Measurements from ENCODE around the gene ZNF483.
"Not testable (repeated sequence)": the region's sequence is repeated elsewhere in the genome, so short reads cannot be mapped to it uniquely, and the experiment has no call there.

The ZNF483 gene

DNA sequence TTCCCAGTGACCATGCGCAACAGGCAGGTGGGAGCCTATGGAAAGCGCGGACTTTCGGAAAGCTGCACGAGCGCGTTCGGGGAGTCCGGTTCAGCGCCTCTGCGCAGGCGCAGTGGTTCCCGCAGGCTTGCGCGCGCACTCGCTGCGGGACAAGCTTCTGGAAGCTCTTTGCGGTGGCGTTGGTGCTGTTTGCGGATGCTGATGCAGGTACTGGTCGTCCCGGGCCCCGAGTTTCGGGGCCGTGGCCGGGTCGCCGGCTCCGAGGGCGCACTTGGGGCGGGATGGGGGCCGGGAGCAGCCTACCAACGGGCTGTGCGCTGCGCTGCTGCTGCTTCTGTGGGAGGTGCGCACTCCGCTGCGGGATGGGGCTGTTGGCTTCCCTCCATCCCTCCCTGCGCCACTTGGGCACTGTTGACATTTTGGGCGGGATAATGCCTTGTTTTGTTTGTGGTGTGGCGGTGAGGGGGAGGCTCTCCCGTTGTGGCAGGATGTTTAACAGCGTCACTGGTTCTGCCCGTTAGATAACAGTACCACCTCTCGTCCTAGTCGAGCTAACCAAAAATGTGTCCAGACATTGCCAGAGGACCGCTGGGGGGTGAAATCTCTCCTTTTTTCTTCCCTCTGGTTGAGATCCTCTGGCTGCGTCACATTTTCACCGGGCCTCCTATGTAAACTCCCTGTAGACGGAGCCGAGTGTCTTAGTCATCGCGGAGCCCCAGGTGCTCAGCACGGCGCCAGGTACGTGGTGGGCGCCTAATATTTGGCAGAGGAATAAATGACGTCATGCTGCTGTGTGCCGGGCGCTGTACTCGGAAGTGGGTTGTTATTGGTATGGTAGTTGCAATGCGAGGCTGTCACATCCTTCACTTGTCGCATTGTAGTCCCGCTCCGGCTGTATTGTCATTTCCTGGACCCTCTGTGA lies at the start of gene ZNF483:
Gene ZNF483, plus strand, starts transcription at position 124 of the 922 bp plus-strand sequence. CDS start 2,217 bp downstream, outside the sequence.
- TF ChIP-seq ZNF274 (IDR thresholded peaks at IDR 0.05; ENCODE audit: low read depth, low read length): no peak
- H3K4me3 ChIP-seq (ENCODE audit: low read length): peak within 1 kb of the TSS; percentile 50; the same call in 1 of the 2 replicates

DNA sequence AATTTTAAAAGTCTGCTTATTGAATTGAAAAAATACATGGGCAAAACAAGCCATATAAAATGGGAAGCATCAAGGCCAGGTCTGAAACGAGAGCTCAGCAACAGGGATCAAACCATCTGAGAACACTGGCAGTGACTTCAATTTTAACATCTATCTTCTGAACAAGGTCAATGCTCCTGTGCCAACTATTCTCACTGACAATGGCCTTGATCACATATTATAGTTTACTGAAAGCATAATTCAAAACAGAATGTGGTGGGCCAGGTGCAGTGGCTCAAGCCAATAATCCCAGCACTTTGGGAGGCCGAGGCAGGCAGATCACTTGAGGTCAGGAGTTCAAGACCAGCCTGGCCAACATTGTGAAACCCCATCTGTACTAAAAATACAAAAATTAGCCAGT lies 49.8 kb upstream of the ZNF483 start:
- no peak for TF ChIP-seq ZNF274 (IDR thresholded peaks at IDR 0.05; ENCODE audit: low read depth, low read length)
- no peak overlapping the region for H3K4me3 ChIP-seq (ENCODE audit: low read length)

DNA sequence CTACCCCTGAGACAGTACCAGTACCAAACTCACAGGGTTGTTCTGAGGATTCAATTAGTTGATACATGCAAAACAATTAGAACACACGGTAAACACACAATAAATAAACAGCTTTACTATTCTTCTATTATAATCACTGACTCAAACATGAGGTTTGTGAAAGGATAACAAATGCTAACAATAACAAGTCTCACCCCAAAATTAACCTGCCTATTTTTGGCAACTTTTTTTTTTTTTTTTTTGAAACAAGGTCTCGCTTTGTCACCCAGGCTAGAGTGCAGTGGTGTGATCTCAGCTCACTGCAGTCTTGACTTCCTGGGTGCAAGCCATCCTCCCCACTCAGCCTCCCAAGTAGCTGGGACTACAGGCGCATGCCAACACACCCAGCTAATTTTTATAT lies 47.3 kb upstream of the ZNF483 start:
- H3K4me3 ChIP-seq (ENCODE audit: low read length): no peak overlapping the region
- no peak for TF ChIP-seq ZNF274 (IDR thresholded peaks at IDR 0.05; ENCODE audit: low read depth, low read length)

DNA sequence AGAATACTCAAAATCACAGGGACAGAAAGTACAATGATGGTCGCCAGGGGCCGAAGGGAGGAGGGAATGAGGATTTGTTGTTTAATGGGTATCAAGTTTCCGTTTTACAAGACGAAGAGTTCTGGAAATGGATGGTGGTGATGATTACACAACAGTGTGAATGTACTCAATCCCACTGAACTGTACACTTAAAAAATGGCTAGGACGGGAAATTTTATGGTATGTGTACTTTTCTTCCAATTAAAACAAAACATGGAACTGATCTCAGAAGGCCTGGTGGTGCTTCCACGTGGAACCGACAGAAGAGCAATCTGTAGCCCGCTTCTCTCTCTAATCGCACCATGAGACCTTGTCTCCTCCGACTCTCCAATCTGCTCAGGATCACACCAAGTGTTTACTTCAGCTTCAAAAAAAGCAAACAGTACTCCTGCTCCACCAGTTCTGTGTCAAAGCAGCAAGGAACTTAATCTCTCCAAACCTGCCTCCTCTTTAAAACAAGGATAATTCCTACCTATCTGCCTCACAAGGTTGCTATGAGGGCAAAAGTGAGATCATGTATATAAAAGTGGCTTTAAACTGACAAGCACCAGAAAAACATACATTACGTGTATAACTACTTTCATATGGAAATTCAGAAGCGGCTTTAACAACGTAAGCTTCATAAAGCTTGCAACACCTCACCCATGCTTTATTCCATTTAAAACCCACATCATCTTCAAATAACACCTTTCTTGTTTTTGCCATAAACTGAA lies 42.9 kb upstream of the ZNF483 start:
- TF ChIP-seq ZNF274 (IDR thresholded peaks at IDR 0.05; ENCODE audit: low read depth, low read length): no peak
- peak overlapping the region; percentile 61 for H3K4me3 ChIP-seq (ENCODE audit: low read length)

DNA sequence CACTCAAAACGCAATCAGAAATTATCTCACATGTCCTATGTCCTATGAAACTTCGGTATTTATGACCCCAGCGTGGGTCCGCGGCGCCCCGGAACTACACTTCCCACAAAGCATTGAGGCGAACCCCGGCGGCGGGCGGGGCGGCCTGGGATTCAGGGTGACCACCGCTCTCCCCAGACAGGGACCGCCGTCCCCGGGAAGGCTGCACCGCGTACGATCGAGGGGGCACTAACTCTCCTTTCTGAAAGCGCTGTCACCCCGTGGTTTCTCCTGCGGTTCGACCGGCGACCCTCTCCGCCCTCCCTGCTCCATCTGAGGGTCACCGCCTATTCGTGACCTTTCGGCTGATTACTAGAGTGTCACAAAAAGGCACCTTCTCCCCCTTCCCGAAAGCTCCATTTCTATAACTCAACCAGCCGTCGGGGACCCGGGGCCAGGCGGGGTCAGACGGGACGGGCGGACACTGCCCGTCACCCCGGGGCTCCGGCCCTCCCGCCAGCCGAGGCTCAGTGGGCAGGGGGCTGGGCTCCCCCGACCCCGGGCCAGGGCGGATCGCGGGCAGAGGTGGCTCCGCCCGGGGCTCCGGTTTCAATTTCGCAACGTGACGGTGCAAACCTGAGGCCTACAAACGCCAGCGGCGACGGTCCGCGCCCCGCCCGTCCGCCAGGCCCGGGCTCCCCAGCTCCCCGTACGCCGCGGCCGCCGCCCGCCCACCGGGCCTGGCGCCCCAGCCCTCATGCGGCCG lies 42.1 kb upstream of the ZNF483 start:
- no peak for TF ChIP-seq ZNF274 (IDR thresholded peaks at IDR 0.05; ENCODE audit: low read depth, low read length)
- peak overlapping the region; percentile 61 for H3K4me3 ChIP-seq (ENCODE audit: low read length)

DNA sequence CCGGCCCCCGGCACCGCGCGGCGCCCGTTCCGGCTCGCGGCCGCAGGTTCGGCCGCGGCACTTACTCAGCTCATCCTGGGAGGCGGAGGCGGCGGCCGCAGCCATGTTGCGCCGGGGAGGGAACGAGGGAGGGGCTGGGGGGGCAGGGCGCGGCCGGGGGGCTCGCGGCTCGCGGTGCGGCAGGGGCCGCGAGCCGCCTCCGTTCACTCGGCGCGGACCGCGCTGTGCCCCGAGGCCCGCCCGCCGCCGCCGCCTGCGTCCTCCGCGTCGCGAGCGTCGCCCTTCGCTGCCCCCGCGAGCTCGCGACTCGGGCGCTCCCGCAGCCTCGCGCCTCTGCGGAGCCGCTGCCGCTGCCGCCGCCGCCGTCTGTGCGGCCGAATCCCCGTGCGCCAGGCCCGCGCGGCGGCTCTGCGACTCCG lies 41.5 kb upstream of the ZNF483 start:
- TF ChIP-seq ZNF274 (IDR thresholded peaks at IDR 0.05; ENCODE audit: low read depth, low read length): no peak
- H3K4me3 ChIP-seq (ENCODE audit: low read length): peak overlapping the region; percentile 61

DNA sequence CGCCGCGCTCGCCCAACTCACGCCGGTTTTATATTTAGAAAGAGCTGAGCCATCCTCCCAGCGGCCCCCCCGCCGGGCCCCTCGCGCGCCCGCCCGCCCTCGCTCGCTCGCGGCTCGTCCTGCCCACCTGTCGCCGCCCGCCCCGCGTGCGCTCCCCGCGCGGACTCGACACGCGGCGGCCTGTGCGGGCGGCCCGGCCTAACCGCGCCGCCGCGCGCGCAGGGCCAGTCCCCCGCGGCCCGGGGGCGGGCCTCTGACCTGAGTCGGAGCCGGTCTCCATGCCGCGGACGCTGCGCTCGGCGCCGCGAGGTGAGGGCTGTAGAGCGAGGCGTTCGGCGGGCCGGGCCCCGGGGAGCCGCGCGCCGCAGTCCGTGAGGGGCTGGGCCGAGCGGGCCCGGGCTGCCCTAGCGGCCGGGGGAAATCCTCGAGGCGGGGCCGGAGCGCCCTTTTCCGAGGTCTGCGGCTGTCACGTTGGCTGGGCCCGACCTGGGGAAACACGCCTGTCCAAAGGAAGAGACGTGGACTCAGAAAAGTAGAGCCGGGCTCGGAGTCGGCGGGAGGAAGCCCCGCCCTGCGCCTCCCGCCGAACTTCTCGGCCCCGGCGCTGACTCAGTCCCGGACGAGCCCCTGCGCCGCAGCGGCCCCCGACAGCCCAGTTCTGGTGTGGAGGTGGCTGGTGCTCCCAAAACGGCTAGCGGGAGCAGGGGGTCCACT lies 41.0 kb upstream of the ZNF483 start, which contains the start of gene ECPAS:
Gene ECPAS, minus strand, starts transcription at position 526 of the 714 bp plus-strand sequence. CDS start 11,465 bp downstream, outside the sequence.
- TF ChIP-seq ZNF274 (IDR thresholded peaks at IDR 0.05; ENCODE audit: low read depth, low read length): no peak
- peak within 1 kb of the TSS; percentile 61 for H3K4me3 ChIP-seq (ENCODE audit: low read length)

DNA sequence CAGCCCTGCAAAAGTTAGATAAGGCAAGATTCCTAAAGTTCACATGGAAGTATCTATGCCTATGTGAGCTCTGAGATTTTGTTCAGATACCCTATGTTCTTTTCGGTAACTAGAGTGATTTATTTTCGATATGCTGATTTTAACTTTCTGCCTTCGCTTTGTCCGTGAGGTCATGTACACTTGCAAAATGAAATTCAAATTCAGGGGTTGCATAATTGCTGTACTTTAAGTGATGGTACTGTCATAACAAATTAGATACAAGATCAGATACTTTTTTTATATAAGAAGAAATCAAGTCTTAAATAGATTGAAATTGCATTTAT lies 40.4 kb upstream of the ZNF483 start:
- peak overlapping the region; percentile 61 for H3K4me3 ChIP-seq (ENCODE audit: low read length)
- TF ChIP-seq ZNF274 (IDR thresholded peaks at IDR 0.05; ENCODE audit: low read depth, low read length): no peak

DNA sequence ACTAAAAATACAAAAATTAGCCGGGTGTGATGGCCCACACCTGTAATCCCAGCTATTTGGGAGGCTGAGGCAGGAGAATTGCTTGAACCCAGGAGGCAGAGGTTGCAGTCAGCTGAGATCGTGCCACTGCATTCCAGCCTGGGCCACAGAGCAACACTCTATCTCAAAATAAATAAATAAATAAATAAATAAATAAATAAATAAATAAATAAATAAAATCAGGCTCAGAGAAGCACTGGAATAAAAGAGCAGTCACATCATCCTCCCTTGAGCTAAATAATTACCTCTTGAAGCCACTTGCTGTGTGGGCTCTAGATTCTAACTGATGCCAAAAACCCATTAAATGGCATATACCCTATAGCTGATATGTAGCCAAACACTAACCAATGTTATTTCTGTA lies 27.8 kb upstream of the ZNF483 start:
- not testable (repeated sequence) for H3K4me3 ChIP-seq (ENCODE audit: low read length)

DNA sequence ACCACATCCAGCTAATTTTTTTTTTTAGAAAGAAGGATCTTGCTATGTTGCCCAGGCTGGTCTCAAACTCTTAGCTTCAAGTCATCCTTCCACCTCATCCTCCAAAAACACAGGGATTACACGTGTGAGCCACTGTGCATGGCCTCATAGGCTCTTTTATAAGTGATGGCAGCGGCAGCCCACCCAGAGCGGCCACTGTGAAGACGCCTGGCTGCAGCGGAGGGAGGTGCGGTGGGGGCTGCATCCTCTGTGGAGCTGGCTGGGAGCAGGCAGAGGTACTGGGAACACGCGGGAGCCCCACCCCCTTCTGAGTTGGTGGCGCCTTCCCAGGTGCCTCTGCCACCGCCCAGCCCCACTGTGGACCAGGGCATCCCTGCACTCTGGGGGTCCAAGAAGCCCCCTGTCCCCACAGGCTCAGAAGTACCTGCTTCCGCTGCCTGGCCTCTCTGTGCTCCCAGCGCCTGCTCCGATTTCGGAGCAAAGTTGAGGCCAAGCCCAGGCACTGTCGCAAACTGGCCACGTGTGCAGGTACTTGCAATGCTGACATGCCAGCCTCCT lies 23.9 kb upstream of the ZNF483 start:
- no peak overlapping the region for H3K4me3 ChIP-seq (ENCODE audit: low read length)
- no peak for TF ChIP-seq ZNF274 (IDR thresholded peaks at IDR 0.05; ENCODE audit: low read depth, low read length)

DNA sequence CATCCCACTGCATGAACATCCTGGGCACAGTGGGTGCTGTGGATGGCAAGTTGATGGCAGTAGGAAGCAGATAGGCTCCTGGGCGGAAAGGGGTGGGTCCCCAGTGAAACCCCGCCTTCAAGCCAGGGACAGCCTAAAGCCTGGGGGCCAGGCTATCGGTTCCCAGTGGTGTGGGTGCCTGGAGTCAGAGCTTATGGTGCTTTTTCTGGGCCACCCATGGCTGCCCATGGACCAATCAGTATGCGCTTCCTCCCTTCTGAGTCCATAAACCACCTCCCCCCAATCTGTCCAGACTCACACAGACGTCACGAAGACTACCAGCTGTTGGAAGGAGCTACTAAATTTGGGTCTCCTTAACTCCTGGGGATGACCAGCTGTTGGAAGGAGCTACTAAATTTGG lies 23.3 kb upstream of the ZNF483 start:
- no peak for TF ChIP-seq ZNF274 (IDR thresholded peaks at IDR 0.05; ENCODE audit: low read depth, low read length)
- H3K4me3 ChIP-seq (ENCODE audit: low read length): no peak overlapping the region

DNA sequence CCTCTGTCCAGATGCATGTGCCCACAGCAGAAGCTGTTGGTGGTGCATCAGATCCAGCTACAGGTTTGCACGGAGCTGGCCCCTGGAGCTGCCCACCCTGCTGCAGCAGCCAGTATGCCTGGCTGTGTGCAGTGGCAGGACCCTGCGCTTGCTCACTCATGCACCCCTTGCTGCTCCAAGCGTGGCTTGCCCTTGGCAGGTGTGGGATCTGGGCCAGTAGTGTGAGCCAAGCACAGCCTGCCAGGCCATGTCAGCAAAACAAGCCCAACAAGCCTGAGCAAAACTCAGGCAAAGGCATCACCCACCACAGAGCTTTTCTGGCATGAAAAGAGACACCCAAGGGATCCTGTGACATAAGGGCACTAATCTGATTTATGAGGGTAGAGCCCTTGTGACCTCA lies 22.5 kb upstream of the ZNF483 start:
- no peak overlapping the region for H3K4me3 ChIP-seq (ENCODE audit: low read length)
- no peak for TF ChIP-seq ZNF274 (IDR thresholded peaks at IDR 0.05; ENCODE audit: low read depth, low read length)

DNA sequence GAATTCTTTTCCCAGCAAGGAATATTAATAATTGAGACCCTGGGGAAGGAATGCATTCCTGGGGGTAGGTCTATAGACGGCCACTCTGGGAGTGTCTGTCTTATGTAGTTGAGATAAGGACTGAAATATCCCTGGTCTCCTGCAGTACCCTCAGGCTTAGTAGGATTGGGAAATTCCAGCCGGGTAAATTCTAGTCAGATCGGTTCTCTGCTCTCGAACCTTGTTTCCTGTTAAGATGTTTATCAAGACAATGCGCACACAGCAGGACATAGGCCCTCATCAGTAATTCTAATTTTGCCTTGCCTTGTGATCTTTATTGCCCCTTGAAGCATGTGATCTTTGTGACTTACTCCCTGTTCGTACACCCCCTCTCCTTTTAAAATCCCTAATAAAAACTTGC lies 13.4 kb upstream of the ZNF483 start:
- H3K4me3 ChIP-seq (ENCODE audit: low read length): not testable (repeated sequence)

Measured in GM08714 (cell line).